Activated CD4-positive, CD25-positive, alpha-beta regulatory T cell treated with anti-CD3 and anti-CD28 coated beads, Interleukin-2, amount 50 U/mL, for 72 hours (primary cell): ENCODE results near the gene CHST9.

ENCODE experiments used
- DNase-seq: peaks from one replicate; pipeline ENCODE4 v3.0.0; 2021

CHST9 gene

GRCh38 chr18:27081701-27082100, 103.4 kb downstream of the CHST9 start:
- no peak for DNase-seq

GRCh38 chr18:27075828-27076227, 109.3 kb downstream of the CHST9 start:
- DNase-seq = no peak

GRCh38 chr18:27073404-27073830, 111.7 kb downstream of the CHST9 start:
- DNase-seq = no peak

- DNase-seq = no peak
These were observed 120.4 kb downstream of the CHST9 start for GRCh38 chr18:27064673-27065072.

- no peak for DNase-seq
These were observed 122.3 kb downstream of the CHST9 start for GRCh38 chr18:27062802-27063201.

- no peak for DNase-seq
These were observed 123.5 kb downstream of the CHST9 start for GRCh38 chr18:27061488-27062095.

GRCh38 chr18:27057519-27058234, 127.4 kb downstream of the CHST9 start:
- DNase-seq = no peak

GRCh38 chr18:27054926-27055325, 130.2 kb downstream of the CHST9 start:
- no peak for DNase-seq

GRCh38 chr18:27049969-27050368, 135.1 kb downstream of the CHST9 start:
- no peak for DNase-seq

- no peak for DNase-seq
These were observed 139.8 kb downstream of the CHST9 start for GRCh38 chr18:27045342-27045741.

- DNase-seq = no peak
These were observed 142.9 kb downstream of the CHST9 start for GRCh38 chr18:27042177-27042576.

GRCh38 chr18:27040796-27041195, 144.3 kb downstream of the CHST9 start:
- DNase-seq = no peak

GRCh38 chr18:27033722-27034121, 151.4 kb downstream of the CHST9 start:
- no peak for DNase-seq

- no peak for DNase-seq
These were observed 154.7 kb downstream of the CHST9 start for GRCh38 chr18:27030421-27030820.

GRCh38 chr18:27022477-27022876, 162.6 kb downstream of the CHST9 start:
- DNase-seq = no peak

- no peak for DNase-seq
These were observed 167.1 kb downstream of the CHST9 start for GRCh38 chr18:27017901-27018500.

- DNase-seq = no peak
These were observed 170.3 kb downstream of the CHST9 start for GRCh38 chr18:27014841-27015240.

GRCh38 chr18:27010784-27011183, 174.3 kb downstream of the CHST9 start:
- DNase-seq = no peak

GRCh38 chr18:27009293-27009692, 175.8 kb downstream of the CHST9 start:
- no peak for DNase-seq

GRCh38 chr18:27008575-27008974, 176.5 kb downstream of the CHST9 start:
- DNase-seq = no peak

- no peak for DNase-seq
These were observed 177.2 kb downstream of the CHST9 start for GRCh38 chr18:27007880-27008279.

- no peak for DNase-seq
These were observed 179.5 kb downstream of the CHST9 start for GRCh38 chr18:27005589-27005988.

- no peak for DNase-seq
These were observed 180.9 kb downstream of the CHST9 start for GRCh38 chr18:27004056-27004829.

GRCh38 chr18:26999797-27000196, 185.3 kb downstream of the CHST9 start:
- no peak for DNase-seq
